GM18502 (cell line): ENCODE data around the gene FLNC.

Experiments used
- ATAC-seq: cut with Tn5 transposase; IDR thresholded peaks from one replicate; pipeline ENCODE4 v1.9.1; 2021; ENCODE audit warnings: mild to moderate bottlenecking; ENCODE audit not compliant: unreplicated experiment, poor library complexity

FLNC gene

DNA sequence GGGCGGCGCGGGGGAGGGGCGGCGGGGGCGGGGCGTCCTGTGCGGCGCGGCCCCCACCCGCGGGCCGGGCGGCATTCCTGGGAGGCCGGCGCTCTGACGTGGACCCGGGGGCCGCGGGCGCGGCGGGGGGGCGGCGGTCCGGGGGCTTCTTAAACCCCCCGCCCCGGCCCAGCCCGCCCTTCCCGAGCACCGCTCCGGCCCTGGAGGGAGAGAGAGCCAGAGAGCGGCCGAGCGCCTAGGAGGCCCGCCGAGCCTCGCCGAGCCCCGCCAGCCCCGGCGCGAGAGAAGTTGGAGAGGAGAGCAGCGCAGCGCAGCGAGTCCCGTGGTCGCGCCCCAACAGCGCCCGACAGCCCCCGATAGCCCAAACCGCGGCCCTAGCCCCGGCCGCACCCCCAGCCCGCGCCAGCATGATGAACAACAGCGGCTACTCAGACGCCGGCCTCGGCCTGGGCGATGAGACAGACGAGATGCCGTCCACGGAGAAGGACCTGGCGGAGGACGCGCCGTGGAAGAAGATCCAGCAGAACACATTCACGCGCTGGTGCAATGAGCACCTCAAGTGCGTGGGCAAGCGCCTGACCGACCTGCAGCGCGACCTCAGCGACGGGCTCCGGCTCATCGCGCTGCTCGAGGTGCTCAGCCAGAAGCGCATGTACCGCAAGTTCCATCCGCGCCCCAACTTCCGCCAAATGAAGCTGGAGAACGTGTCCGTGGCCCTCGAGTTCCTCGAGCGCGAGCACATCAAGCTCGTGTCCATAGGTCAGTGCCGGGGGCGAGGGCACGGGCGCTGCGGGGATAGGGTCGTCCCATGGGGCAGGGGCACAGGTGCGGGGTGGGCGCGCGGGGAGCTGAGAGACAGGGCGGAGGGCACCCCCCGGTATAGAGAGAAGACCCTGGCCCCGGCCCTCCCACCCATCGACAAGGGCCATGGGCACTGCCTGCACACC is at the start of gene FLNC:
FLNC (plus strand) TSS at position 176 of the 947 bp plus-strand sequence; CDS start at position 408, 232 bp downstream.
- ATAC-seq = no peak

GRCh38 chr7:128781126-128781525 is 49.1 kb upstream of the FLNC start:
- ATAC-seq = no peak

GRCh38 chr7:128781851-128782250 is 48.4 kb upstream of the FLNC start:
- ATAC-seq = no peak

DNA sequence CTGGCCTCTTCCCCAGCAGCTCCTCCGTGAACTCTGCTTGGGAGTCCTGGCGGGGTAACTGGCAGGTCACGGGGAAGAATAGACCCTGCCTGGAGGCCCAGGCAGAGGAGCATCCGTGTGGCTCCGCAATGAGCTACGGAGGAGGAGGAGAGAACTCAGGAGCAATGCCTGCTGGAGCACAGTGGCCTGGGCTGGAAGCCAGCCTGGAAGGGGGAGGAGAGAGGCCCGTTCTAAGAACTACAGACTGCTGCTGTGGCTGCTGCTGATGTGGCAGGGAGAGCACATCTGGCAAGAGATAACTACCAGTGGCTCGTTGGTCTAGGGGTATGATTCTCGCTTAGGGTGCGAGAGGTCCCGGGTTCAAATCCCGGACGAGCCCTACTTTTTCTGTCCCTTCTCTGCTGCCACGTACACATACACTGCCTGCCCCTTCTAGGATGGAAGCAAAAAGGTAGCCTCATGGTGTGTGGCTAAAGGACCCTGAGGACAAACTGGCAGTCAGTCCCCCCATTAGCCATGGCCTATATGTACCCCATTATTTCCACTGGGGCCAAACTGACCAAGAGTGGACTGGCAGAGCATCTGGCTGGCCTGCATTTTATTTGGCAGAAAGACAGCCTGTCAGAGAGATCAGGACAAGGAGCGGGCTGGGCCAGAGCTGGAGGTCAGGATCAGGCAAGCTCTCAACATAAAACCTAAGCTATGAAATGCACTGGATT is 46.9 kb upstream of the FLNC start:
- no peak for ATAC-seq

- no peak for ATAC-seq
Measured at GRCh38 chr7:128785738-128786137, 44.5 kb upstream of the FLNC start.

GRCh38 chr7:128788446-128789412 is 41.5 kb upstream of the FLNC start:
- ATAC-seq = no peak

DNA sequence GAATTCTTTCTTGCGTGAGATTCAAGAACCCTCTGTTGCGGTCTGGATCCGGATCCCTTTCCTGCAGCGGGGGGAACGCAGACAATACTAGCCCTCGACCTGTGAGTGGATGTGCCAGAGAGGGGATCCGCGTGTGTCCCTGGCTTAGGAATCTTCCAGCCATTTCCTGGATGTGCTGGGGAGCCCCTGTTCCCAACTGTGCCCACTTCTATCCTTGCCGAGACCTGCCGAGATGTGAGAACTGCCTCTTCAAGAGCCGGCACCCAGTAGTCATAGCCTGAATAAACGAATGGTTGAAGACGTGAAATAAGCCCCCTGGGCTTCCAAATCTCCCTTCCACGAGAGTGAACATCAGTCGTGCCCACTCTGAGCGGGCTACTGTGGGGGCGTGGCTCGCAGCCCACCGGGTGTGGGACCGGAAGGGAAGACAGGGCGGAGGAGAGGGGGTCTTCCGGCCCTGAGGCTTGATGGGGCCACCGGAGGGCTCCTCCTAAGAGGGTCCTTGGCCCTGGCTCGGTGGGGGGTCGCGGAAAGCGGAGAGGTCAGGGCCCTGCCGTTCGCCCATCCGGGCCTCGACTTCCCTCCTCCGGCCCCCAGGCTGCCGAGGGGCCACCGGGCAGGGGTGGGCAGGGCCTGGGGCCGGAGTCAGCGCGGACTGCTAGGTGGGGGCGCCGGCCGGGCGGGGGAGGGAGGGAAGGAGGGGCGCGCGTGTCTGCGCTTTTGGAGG is 39.7 kb upstream of the FLNC start:
- ATAC-seq = peak; percentile 23

DNA sequence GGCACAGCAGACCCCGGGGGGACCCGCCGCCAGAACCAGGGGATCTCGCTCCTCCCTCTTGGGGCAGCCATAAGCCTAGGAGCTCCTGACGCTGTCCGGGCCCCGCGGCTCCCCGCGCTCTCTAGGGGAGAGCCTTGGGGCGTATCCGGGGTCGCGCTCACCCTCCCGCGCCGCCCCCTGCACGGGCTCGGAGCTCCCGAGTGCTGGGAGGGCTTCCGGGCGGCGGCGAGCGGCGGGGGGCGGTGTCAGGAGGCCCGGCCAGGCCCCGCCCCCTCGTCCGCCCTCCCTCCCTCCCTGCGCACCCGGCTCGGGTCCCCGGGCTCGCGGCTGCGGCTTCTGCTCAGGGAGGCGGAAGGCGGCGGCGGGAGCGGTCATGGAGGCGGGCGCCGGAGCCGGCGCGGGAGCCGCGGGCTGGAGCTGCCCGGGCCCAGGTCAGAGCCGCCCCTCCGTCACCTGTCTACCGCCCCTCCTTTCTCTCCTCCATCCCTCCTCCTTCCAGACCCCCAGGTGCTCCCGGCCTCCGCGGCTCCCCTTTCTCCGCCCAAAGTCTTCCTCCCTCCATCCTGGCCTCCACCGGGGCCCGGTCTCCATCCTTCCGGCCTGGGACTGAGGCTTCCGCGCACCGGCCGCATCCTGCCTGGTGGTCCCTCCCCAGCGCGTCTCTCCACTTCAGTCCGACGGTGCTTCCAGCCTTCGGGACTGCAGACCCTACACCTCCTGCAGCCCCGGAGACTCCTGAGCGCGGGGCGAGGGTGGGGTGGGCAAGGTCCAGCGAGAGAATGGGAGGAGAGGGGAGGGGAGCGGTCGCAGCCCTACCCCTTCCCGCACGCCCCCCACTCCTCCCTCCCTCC is 38.9 kb upstream of the FLNC start, which contains the start of gene CCDC136:
CCDC136 (plus strand) TSS at position 848 of the 851 bp plus-strand sequence. CDS start 444 bp downstream, outside the sequence.
- ATAC-seq = peak; percentile 86

- no peak for ATAC-seq
Measured at GRCh38 chr7:128791972-128792327, 38.3 kb upstream of the FLNC start.

GRCh38 chr7:128792471-128793180 is 37.6 kb upstream of the FLNC start:
- no peak for ATAC-seq

GRCh38 chr7:128793181-128793547 is 37.0 kb upstream of the FLNC start:
- ATAC-seq = no peak

DNA sequence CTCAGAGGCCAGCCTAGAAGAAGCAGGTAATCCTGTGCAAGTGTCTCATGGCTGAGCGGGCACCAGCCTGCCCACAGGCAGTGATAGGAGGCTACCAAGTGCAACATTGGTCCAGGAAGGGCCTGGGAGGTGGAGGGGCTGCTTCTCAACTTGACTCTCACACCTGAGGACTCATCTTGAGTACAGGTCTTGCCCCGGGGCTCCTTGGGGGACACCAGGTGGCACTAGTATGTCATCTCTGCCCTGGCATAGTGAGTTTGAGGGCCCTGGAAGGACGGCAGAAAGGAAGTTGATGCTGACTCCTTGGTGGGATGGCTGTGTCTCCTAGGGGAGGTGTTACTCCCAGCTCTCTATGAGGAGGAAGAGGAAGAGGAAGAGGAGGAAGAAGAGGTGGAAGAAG is 36.2 kb upstream of the FLNC start:
- no peak for ATAC-seq

- no peak for ATAC-seq
Measured at GRCh38 chr7:128794436-128794835, 35.8 kb upstream of the FLNC start.

DNA sequence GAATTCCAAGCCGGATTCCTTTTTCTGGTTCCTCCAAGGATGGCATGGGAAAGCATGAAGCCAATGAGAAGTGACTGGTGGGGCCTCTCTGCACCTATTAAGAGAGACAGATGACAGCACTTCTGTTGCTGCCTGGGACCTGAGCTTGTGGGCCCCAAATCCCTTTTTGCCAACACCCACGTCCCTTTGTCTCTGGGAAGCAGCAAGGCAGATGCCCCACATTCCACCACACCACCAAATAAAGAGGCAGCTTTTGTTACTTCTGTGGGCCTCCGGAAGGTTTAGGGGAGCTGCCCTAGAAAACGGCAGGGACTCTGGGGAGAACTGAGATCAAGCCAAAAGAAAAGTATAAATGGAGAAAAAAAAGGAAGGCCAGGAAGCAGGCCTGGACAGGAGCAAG is 35.1 kb upstream of the FLNC start:
- no peak for ATAC-seq

GRCh38 chr7:128796327-128796726 is 33.9 kb upstream of the FLNC start:
- no peak for ATAC-seq

DNA sequence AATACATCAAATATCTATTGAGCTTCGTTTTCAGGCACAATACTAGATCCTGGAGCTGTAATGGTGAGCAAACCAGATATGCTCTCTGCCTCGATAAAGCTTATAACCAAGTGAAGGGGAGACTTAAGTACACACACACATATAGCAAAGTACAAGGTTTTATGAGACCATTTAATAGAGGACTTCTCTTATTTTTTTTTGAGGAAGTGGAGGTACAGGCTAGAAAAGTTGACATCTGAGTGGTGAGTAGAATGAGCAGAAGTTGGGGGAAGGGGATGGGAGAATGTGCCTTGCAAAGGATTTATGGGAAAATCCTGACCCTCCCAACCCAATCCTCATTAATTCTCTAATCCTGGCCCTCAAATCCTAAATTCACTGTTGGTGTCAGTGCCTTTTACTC is 30.8 kb upstream of the FLNC start:
- no peak for ATAC-seq

DNA sequence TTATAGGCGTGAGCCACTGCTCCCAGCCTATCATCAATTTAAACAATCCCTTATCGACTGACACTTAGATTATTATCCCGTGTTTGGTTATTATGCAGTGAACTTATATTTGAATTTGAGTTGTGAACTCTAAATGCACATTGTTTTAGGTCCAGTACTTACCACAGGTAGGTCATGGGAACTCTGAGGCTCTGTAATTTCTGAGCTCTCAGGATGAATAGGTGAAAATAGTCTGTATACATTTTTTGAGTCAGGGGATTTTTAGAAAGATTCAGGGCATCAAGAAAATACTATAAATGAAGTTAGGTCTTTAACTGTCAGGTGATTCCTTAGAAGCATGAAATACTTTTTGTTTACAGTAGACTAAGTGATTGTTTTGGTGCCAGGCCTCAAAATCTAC is 29.6 kb upstream of the FLNC start:
- no peak for ATAC-seq

GRCh38 chr7:128801003-128801402 is 29.2 kb upstream of the FLNC start:
- ATAC-seq = no peak
